Osteocyte (in vitro differentiated cells): ENCODE data around the gene SPOCD1. TPM values are rescaled to one million over a fixed set of nuclear protein-coding genes. Genes with fewer than 3 reads are reported as not detected.

Experiments used
- DNase-seq: peaks from one replicate; pipeline ENCODE4 v3.0.0; 2021; ENCODE audit warnings: mixed read lengths; ENCODE audit not compliant: unreplicated experiment; ENCODE audit errors: extremely low spot score
- H3K27ac Mint-ChIP-seq: one replicate; pipeline ENCODE4 v1.8.0; 2021; ENCODE audit warnings: mild to moderate bottlenecking, mixed read lengths; ENCODE audit not compliant: unreplicated experiment
- H3K27me3 Mint-ChIP-seq: one replicate; pipeline ENCODE4 v1.8.0; 2021; ENCODE audit warnings: mixed read lengths; ENCODE audit not compliant: unreplicated experiment
- H3K36me3 Mint-ChIP-seq: one replicate; pipeline ENCODE4 v1.8.0; 2021; ENCODE audit warnings: mixed read lengths; ENCODE audit not compliant: unreplicated experiment
- H3K4me1 Mint-ChIP-seq: one replicate; pipeline ENCODE4 v1.8.0; 2021; ENCODE audit warnings: mixed read lengths; ENCODE audit not compliant: unreplicated experiment
- H3K4me3 Mint-ChIP-seq: one replicate; pipeline ENCODE4 v1.8.0; 2021; ENCODE audit warnings: mild to moderate bottlenecking, moderate library complexity, mixed read lengths; ENCODE audit not compliant: unreplicated experiment
- H3K9me3 Mint-ChIP-seq: one replicate; pipeline ENCODE4 v1.8.0; 2021; ENCODE audit warnings: mixed read lengths; ENCODE audit not compliant: unreplicated experiment
- CTCF ChIP-seq: fragments of 200-600 bp; sonication (generic); IDR thresholded peaks from 2 replicates; pipeline ENCODE4 v1.5.0; 2021; ENCODE audit warnings: antibody characterized with exemption, mild to moderate bottlenecking, moderate library complexity
- total RNA-seq: library from RNA; stranded (reverse); gene quantifications from 2 replicates; pipeline ENCODE4 v1.2.1, GENCODE V29; 2021

Gene SPOCD1
- total RNA-seq, 1 donor from 2014 or later: 0.67 TPM

DNA sequence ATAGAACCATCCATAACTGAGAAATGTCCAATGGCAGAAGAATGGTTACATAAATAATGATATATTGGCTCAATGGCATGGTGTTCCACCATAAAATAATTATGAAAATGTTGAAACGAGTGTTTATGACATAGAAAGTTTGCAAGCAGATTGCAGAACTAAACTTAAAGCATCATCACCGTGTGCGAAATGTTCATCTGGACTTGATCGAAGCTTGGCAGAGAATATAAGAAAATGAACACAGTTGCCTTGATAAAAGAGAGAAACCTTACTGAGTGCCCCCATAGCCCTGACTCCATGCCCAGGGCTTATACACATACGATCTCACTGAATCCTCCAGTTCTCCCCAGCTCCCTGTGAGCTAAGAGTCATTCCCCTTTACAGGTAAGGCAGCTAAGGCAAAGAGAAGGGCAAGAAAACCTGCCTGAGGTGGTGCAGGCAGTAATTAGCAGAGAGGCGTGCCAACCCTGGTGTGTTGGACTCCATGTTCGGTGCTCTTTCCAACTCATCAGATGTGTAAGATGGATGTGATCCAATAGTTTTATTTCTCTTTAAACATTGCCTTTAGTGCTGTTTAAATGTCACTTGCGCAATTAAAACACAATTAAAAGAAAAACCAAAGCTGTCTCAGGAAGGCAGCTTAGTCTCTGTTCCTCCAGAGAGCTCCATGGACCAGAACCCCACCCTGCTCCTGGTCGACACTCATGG, 21.8 kb upstream of the SPOCD1 start:
- no peak overlapping the region for H3K27ac Mint-ChIP-seq
- DNase-seq: no peak
- no peak for TF ChIP-seq CTCF
- H3K27me3 Mint-ChIP-seq: peaks cover 24% of the 10 kb centered on the region
- H3K9me3 Mint-ChIP-seq: no peaks in the 10 kb centered on the region
- no peaks in the 10 kb centered on the region for H3K36me3 Mint-ChIP-seq
- H3K4me3 Mint-ChIP-seq: no peak overlapping the region
- H3K4me1 Mint-ChIP-seq: no peaks in the 10 kb centered on the region

GRCh38 chr1:31836638-31837037, 20.8 kb upstream of the SPOCD1 start:
- H3K36me3 Mint-ChIP-seq: no peaks in the 10 kb centered on the region
- H3K27ac Mint-ChIP-seq: no peak overlapping the region
- TF ChIP-seq CTCF: no peak
- no peak overlapping the region for H3K4me3 Mint-ChIP-seq
- H3K27me3 Mint-ChIP-seq: peaks cover 24% of the 10 kb centered on the region
- no peak for DNase-seq
- no peaks in the 10 kb centered on the region for H3K9me3 Mint-ChIP-seq
- no peaks in the 10 kb centered on the region for H3K4me1 Mint-ChIP-seq

DNA sequence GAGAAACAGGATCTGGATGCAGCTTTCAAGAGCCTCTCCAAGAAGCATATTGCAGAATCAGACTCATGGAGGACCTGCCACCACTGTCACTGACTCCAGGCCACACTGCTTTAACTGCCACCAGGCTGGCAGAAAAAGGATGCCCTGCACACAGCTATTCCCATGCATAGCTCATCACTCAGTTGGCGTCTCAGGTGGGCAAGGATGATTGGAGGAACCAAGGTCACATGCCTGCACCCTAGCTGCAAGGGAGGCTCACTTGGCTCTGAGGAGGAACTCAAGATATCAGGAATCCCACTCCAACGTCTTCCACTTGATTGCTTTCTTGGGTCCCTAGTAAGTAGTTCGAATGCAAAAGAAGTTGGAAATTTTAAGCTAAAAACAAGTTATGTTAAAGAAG, 19.6 kb upstream of the SPOCD1 start:
- H3K9me3 Mint-ChIP-seq: no peaks in the 10 kb centered on the region
- H3K36me3 Mint-ChIP-seq: no peaks in the 10 kb centered on the region
- H3K27ac Mint-ChIP-seq: no peak overlapping the region
- no peak for DNase-seq
- no peak overlapping the region for H3K4me3 Mint-ChIP-seq
- peaks cover 25% of the 10 kb centered on the region for H3K27me3 Mint-ChIP-seq
- no peak for TF ChIP-seq CTCF
- H3K4me1 Mint-ChIP-seq: no peaks in the 10 kb centered on the region

DNA sequence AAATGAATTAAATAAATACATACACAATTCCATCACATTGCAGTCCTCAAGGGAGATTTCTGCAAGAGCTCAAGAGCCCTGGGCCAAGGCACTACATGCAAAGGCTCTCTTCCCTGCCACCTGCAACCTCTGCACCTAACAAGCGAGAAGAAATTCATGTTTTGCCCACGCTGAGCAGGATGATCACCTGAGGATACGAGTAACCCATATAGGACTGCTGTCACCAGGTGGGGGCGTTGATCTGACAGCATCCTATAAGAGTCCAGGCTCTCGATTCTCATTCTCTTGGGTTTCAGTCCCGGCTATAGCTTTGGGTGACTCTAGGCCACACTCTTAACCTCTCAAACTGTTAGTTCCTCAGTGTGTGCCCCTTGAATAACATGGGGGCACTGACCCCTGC, 18.7 kb upstream of the SPOCD1 start:
- Mint-ChIP-seq H3K4me1 (no peaks in the 10 kb centered on the region), H3K27me3 (peaks cover 31% of the 10 kb centered on the region), H3K9me3 (no peaks in the 10 kb centered on the region)

More for the DNA sequence above, 18.7 kb upstream of the SPOCD1 start:
- Mint-ChIP-seq H3K27ac (no peak overlapping the region), H3K36me3 (no peaks in the 10 kb centered on the region), H3K4me3 (no peak overlapping the region)
- TF ChIP-seq CTCF: no peak
- DNase-seq: no peak
